ENCODE measurements around the gene CARD9.

CARD9 gene

GRCh38 chr9:136328011-136328621 is 45.4 kb downstream of the CARD9 start (continued):
- peak; percentile 73 for TF ChIP-seq ZEB2 (tag by site-specific recombination; IDR thresholded peaks at IDR 0.05)
- peak; percentile 78 for TF ChIP-seq KLF9 (tag by site-specific recombination; IDR thresholded peaks at IDR 0.05; ENCODE audit: low read depth)
- TF ChIP-seq ZSCAN16 (tag by site-specific recombination; IDR thresholded peaks at IDR 0.05) = no peak
- TF ChIP-seq PATZ1 (tag by site-specific recombination; IDR thresholded peaks at IDR 0.05) = peak; percentile 58; the same call in 1 of the 2 replicates

GRCh38 chr9:136327304-136327974 is 46.0 kb downstream of the CARD9 start, which contains the start of gene GPSM1:
Gene GPSM1 (plus strand): TSS chr9:136327539. CDS start chr9:136327696, 157 bp downstream.
- ChIA-PET POLR2A (interaction anchor here (1.7 to 2.0 kb wide), 2 partner anchors 19 to 35 kb away, joined by 6 to 8 read pairs; no protein-coding TSS in a partner anchor), CTCF (interaction anchor here (0.6 kb wide), 1 partner anchor 361 kb away, joined by 3 read pairs; no protein-coding TSS in a partner anchor)
- TF ChIP-seq ZFHX2 (tag by site-specific recombination; conservative IDR thresholded peaks at IDR 0.05) = 0 out of 2 replicates have a peak, but pooled peaks have one; percentile 27
- no peak for TF ChIP-seq ZNF24 (tag by site-specific recombination; IDR thresholded peaks at IDR 0.05)
- no peak for TF ChIP-seq HOXA7 (CRISPR knock-in tag; IDR thresholded peaks at IDR 0.05; ENCODE audit: borderline replicate concordance)
- no peak for TF ChIP-seq ZNF221 (tag by site-specific recombination; IDR thresholded peaks at IDR 0.05; ENCODE audit: borderline replicate concordance)
- 0 out of 2 replicates have a peak, but pooled peaks have one; percentile 12 for TF ChIP-seq EGR2 (tag by site-specific recombination; IDR thresholded peaks at IDR 0.05; ENCODE audit: low read depth)
- 0 out of 2 replicates have a peak, but pooled peaks have one; percentile 33 for TF ChIP-seq KLF9 (tag by site-specific recombination; IDR thresholded peaks at IDR 0.05; ENCODE audit: low read depth)
- no peak for TF ChIP-seq HOXD13 (CRISPR knock-in tag; IDR thresholded peaks at IDR 0.05; ENCODE audit: borderline replicate concordance)
- TF ChIP-seq, protein P1, sequence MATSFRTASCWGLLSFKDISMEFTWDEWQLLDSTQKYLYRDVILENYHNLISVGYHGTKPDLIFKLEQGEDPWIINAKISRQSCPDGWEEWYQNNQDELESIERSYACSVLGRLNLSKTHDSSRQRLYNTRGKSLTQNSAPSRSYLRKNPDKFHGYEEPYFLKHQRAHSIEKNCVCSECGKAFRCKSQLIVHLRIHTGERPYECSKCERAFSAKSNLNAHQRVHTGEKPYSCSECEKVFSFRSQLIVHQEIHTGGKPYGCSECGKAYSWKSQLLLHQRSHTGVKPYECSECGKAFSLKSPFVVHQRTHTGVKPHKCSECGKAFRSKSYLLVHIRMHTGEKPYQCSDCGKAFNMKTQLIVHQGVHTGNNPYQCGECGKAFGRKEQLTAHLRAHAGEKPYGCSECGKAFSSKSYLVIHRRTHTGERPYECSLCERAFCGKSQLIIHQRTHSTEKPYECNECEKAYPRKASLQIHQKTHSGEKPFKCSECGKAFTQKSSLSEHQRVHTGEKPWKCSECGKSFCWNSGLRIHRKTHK (tag by site-specific recombination; IDR thresholded peaks at IDR 0.05) = no peak
- TF ChIP-seq MEIS1 (CRISPR knock-in tag; IDR thresholded peaks at IDR 0.05; ENCODE audit: borderline replicate concordance) = 0 out of 2 replicates have a peak, but pooled peaks have one; percentile 11
- TF ChIP-seq, protein P2, sequence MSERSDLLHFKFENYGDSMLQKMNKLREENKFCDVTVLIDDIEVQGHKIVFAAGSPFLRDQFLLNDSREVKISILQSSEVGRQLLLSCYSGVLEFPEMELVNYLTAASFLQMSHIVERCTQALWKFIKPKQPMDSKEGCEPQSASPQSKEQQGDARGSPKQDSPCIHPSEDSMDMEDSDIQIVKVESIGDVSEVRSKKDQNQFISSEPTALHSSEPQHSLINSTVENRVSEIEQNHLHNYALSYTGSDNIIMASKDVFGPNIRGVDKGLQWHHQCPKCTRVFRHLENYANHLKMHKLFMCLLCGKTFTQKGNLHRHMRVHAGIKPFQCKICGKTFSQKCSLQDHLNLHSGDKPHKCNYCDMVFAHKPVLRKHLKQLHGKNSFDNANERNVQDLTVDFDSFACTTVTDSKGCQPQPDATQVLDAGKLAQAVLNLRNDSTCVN (tag by site-specific recombination; optimal IDR thresholded peaks at IDR 0.05) = peak; percentile 36
- TF ChIP-seq ZFP41 (tag by site-specific recombination; IDR thresholded peaks at IDR 0.05; ENCODE audit: borderline replicate concordance) = no peak
- no peak for TF ChIP-seq ZNF521 (tag by site-specific recombination; IDR thresholded peaks at IDR 0.05)
- H3K27ac ChIP-seq (ENCODE audit: extremely low read depth, low read depth, low read length) = peak within 1 kb of the TSS; percentile 66
- no peaks in the 10 kb centered on the region for H3K9me3 ChIP-seq (ENCODE audit: control insufficient read depth, insufficient read depth, low read depth, low read length)
- peaks cover 0 to 8% of the 10 kb centered on the region in 2 experiments; a peak in 1 of 3 replicates for H3K36me3 ChIP-seq (ENCODE audit: control insufficient read depth in 2 of 2, insufficient read depth in 1 of 2, low read length in 2 of 2)
- peak within 1 kb of the TSS; percentile 58 for H3K4me3 ChIP-seq (ENCODE audit: low read depth, low read length)
- H3K4me1 ChIP-seq (ENCODE audit: control insufficient read depth, insufficient read depth, low read length) = peaks cover 8% of the 10 kb centered on the region

DNA sequence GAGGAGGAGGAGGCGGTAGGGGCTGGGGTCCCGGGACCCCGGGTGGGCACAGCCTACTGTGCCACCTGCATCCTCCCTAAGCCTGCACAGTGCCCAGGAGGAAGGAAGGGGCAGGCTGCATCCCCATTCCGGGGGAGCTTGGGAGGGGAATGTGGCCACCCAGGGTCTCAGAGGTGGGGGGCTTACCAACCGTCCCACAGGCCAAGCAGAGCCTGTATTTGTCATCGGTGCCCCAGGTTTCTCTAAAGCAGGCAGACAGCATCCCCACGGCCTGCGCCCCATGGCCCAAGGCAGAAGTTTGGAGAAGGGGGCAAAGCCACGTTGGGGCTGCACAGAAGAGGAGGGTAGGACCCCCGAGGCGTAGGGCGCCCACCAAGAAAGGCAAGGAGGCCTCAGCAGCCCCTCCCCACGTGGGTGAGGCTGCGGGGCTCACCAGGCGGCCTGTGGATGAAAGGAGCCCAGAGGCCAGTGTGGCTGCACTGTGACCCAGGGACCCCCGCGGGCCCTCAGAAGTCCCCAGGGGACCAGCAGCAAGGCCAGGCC is 46.6 kb downstream of the CARD9 start:
- H3K36me3 ChIP-seq (ENCODE audit: control insufficient read depth in 2 of 2, insufficient read depth in 1 of 2, low read length in 2 of 2) = peaks cover 0 to 4% of the 10 kb centered on the region in 2 experiments; a peak in 1 of 3 replicates
- no peaks in the 10 kb centered on the region for H3K9me3 ChIP-seq (ENCODE audit: control insufficient read depth, insufficient read depth, low read depth, low read length)
- POLR2A ChIA-PET = interaction anchor here (1.1 to 1.4 kb wide), 2 partner anchors 9 to 36 kb away, joined by 3 to 15 read pairs; partner anchors contain the start of gene DNLZ
- peaks cover 8% of the 10 kb centered on the region for H3K4me1 ChIP-seq (ENCODE audit: control insufficient read depth, insufficient read depth, low read length)
- CTCF ChIA-PET = interaction anchor here (1.0 to 1.5 kb wide), 3 partner anchors 12 to 127 kb away, joined by 3 to 7 read pairs (median 3); no protein-coding TSS in a partner anchor
- H3K27ac ChIP-seq (ENCODE audit: extremely low read depth, low read depth, low read length) = peak overlapping the region; percentile 8; the same call in 1 of the 2 replicates
- H3K4me3 ChIP-seq (ENCODE audit: low read depth, low read length) = peak overlapping the region; percentile 15
- TF ChIP-seq YY2 (tag by site-specific recombination; IDR thresholded peaks at IDR 0.05) (peak; percentile 10; the same call in 1 of the 2 replicates), ZNF48 (tag by site-specific recombination; IDR thresholded peaks at IDR 0.05) (no peak), ZBTB17 (tag by site-specific recombination; IDR thresholded peaks at IDR 0.05) (0 out of 2 replicates have a peak, but pooled peaks have one; percentile 37), ZNF335 (tag by site-specific recombination; conservative IDR thresholded peaks at IDR 0.05) (peak; percentile 54), ZNF792 (tag by site-specific recombination; IDR thresholded peaks at IDR 0.05) (no peak), ZNF391 (tag by site-specific recombination; IDR thresholded peaks at IDR 0.05; ENCODE audit: borderline replicate concordance, low read depth) (no peak), SP3 (tag by site-specific recombination; IDR thresholded peaks at IDR 0.05) (peak; percentile 36; the same call in 1 of the 2 replicates), MYNN (tag by site-specific recombination; IDR thresholded peaks at IDR 0.05; ENCODE audit: borderline replicate concordance) (no peak), ZNF701 (tag by site-specific recombination; IDR thresholded peaks at IDR 0.05) (no peak), PATZ1 (tag by site-specific recombination; IDR thresholded peaks at IDR 0.05) (peak; percentile 65)

Measured in HEK293 (cell line).